NCI-H1436 (cell line): ENCODE measurements around the gene THAP5.
"Not testable (repeated sequence)": the region's sequence is repeated elsewhere in the genome, so short reads cannot be mapped to it uniquely, and the experiment has no call there.

Experiments
- DNase-seq: peaks from one replicate; lab custom pipeline; 2025; lab: John Stamatoyannopoulos, UW

THAP5 gene

GRCh38 chr7:108584211-108584610 is 14.7 kb upstream of the THAP5 start:
- no peak for DNase-seq

GRCh38 chr7:108581655-108582491 is 12.4 kb upstream of the THAP5 start:
- no peak for DNase-seq

GRCh38 chr7:108580298-108580697 is 10.8 kb upstream of the THAP5 start:
- DNase-seq, result no peak

GRCh38 chr7:108578937-108579336 is 9.4 kb upstream of the THAP5 start:
- DNase-seq, result no peak

- no peak for DNase-seq
Observed at GRCh38 chr7:108576116-108576515, 6.6 kb upstream of the THAP5 start.

- no peak for DNase-seq
Observed at GRCh38 chr7:108575156-108575555, 5.7 kb upstream of the THAP5 start.

GRCh38 chr7:108572480-108572879 is 3.0 kb upstream of the THAP5 start:
- DNase-seq, result no peak

- DNase-seq, result peak; percentile 32
Observed at GRCh38 chr7:108570146-108570755, 745 bp upstream of the THAP5 start.

GRCh38 chr7:108568801-108569380 is 615 bp downstream of the THAP5 start:
- DNase-seq, result no peak

- DNase-seq, result no peak
Observed at GRCh38 chr7:108565987-108566386, 3.5 kb downstream of the THAP5 start.

GRCh38 chr7:108561047-108561619 is 8.4 kb downstream of the THAP5 start:
- DNase-seq, result no peak

- no peak for DNase-seq
Observed at GRCh38 chr7:108559253-108559652, 10.3 kb downstream of the THAP5 start.

GRCh38 chr7:108557617-108558016 is 11.9 kb downstream of the THAP5 start:
- DNase-seq, result no peak

GRCh38 chr7:108557191-108557590 is 12.3 kb downstream of the THAP5 start:
- DNase-seq, result no peak

GRCh38 chr7:108556665-108557064 is 12.8 kb downstream of the THAP5 start:
- DNase-seq, result not testable (repeated sequence)

GRCh38 chr7:108548141-108548896 is 21.2 kb downstream of the THAP5 start:
- not testable (repeated sequence) for DNase-seq

GRCh38 chr7:108541478-108541877 is 28.0 kb downstream of the THAP5 start:
- DNase-seq, result no peak

GRCh38 chr7:108538685-108539084 is 30.8 kb downstream of the THAP5 start:
- not testable (repeated sequence) for DNase-seq

- not testable (repeated sequence) for DNase-seq
Observed at GRCh38 chr7:108538236-108538635, 31.3 kb downstream of the THAP5 start.

GRCh38 chr7:108537229-108537628 is 32.3 kb downstream of the THAP5 start:
- DNase-seq, result no peak

GRCh38 chr7:108535744-108536143 is 33.8 kb downstream of the THAP5 start:
- DNase-seq, result no peak

GRCh38 chr7:108535257-108535656 is 34.2 kb downstream of the THAP5 start:
- DNase-seq, result no peak
